Measurements from ENCODE around the gene ZBTB25.

DNA sequence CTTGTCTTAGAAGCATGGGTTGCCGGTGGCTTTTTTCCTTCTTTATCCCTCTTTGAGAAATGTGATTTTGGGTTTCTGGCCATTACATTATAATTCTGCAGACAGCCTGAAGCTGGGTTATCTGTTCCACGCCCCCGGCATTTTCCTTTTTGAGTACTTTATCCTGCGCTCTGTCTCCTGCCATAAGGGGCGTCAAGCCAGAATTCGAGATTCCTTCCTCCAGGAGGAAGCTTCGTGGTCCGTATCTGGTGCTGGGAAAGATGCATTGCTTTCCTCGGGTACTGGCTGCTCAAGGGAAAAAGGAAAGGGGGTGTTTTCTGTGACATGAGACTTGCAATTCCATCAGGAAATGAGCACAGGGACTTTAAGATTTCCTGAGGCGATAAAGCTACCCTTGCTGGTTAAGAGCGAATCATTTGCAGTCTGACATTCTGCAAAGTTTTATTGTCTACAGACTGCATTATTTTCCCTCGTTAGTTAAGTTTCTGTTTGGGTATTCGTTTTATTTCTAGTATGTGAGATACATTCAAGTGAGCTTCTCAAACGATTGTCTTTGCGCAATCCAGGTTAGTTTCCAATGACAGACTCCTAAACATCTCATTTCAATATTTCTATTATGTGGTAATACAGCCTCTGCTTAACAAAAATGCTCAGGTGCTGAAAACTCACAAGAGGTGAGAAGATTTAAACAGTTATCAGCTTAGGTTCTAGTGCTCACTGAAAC lies 37.6 kb downstream of the ZBTB25 start:
- no peak for TF ChIP-seq EP300 (IDR thresholded peaks at IDR 0.05)
- TF ChIP-seq, protein P1, sequence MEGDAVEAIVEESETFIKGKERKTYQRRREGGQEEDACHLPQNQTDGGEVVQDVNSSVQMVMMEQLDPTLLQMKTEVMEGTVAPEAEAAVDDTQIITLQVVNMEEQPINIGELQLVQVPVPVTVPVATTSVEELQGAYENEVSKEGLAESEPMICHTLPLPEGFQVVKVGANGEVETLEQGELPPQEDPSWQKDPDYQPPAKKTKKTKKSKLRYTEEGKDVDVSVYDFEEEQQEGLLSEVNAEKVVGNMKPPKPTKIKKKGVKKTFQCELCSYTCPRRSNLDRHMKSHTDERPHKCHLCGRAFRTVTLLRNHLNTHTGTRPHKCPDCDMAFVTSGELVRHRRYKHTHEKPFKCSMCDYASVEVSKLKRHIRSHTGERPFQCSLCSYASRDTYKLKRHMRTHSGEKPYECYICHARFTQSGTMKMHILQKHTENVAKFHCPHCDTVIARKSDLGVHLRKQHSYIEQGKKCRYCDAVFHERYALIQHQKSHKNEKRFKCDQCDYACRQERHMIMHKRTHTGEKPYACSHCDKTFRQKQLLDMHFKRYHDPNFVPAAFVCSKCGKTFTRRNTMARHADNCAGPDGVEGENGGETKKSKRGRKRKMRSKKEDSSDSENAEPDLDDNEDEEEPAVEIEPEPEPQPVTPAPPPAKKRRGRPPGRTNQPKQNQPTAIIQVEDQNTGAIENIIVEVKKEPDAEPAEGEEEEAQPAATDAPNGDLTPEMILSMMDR (IDR thresholded peaks at IDR 0.05) = peak in 3 of 4 experiments; percentile 28 to 44 (median 32)

Data from sigmoid colon (tissue), 4 donors.